Parathyroid adenoma (tissue), 2 donors: Measurements from ENCODE around the gene GOSR1.
"Not testable (repeated sequence)": the region's sequence is repeated elsewhere in the genome, so short reads cannot be mapped to it uniquely, and the experiment has no call there.

ENCODE experiments used
- H2AFZ ChIP-seq: fragments of 300-600 bp; sonication (generic); one replicate; pipeline ENCODE4 v1.7.0; 2017; ENCODE audit warnings: antibody characterized with exemption, mild to moderate bottlenecking
- H3K27ac ChIP-seq: fragments of 300-600 bp; sonication (generic); one replicate; pipeline ENCODE4 v1.7.0; 2017
- H3K27me3 ChIP-seq: fragments of 300-600 bp; sonication (generic); one replicate; pipeline ENCODE4 v1.7.0; 2017; ENCODE audit warnings: low read length; ENCODE audit not compliant: control insufficient read depth, insufficient read depth
- H3K36me3 ChIP-seq: fragments of 300-600 bp; sonication (generic); one replicate; pipeline ENCODE4 v1.7.0; 2017; ENCODE audit warnings: low read length; ENCODE audit not compliant: control insufficient read depth, insufficient read depth
- H3K4me1 ChIP-seq: fragments of 300-600 bp; sonication (generic); one replicate; pipeline ENCODE4 v1.7.0; 2017; ENCODE audit warnings: control low read depth
- H3K4me2 ChIP-seq: fragments of 300-600 bp; sonication (generic); one replicate; pipeline ENCODE4 v1.7.0; 2017; ENCODE audit warnings: low read length
- H3K4me3 ChIP-seq: fragments of 300-600 bp; sonication (generic); one replicate; pipeline ENCODE4 v1.7.0; 2017; ENCODE audit warnings: low read depth, low read length
- H3K79me2 ChIP-seq: fragments of 300-600 bp; sonication (generic); one replicate; pipeline ENCODE4 v1.7.0; 2017; ENCODE audit warnings: control low read depth
- H3K9ac ChIP-seq: fragments of 300-600 bp; sonication (generic); one replicate; pipeline ENCODE4 v1.7.0; 2017; ENCODE audit warnings: mild to moderate bottlenecking
- H3K9me3 ChIP-seq: fragments of 300-600 bp; sonication (generic); one replicate; pipeline ENCODE4 v1.7.0; 2017; ENCODE audit warnings: low read length; ENCODE audit not compliant: control insufficient read depth
- TF ChIP-seq, protein P1 (sequence below): fragments of 300-600 bp; sonication (generic); IDR thresholded peaks from one replicate; pipeline ENCODE4 v1.7.0; 2017; ENCODE audit warnings: antibody characterized with exemption, mild to moderate bottlenecking
- donor health status: primary hyperparathyroidism.

Gene GOSR1

DNA sequence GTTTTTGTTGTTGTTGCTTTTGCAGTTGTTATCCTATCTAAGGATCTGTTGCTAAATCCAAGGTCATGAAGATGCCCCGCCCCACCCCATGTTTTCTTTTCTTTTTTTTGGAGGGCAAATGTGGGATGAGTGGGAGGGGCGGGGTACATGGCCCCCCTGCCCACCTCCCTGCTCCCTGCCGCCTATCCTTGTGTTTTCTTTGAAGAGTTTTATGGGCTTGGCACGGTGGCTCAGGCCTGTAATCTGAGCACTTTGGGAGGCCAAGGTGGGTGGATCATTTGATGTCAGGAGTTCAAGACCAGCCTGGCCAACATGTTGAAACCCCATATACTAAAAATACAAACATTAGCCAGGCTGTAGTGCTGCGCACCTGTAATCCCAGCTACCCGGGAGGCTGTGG, 18.8 kb upstream of the GOSR1 start:
- Histone ChIP-seq H3K27ac (no peak overlapping the region), H3K4me2 (no peak overlapping the region), H3K4me3 (no peak overlapping the region), H3K36me3 (no peaks in the 10 kb centered on the region), H3K9me3 (no peaks in the 10 kb centered on the region), H3K27me3 (no peaks in the 10 kb centered on the region), H3K9ac (no peak overlapping the region), H3K79me2 (peaks cover 2% of the 10 kb centered on the region), H3K4me1 (no peaks in the 10 kb centered on the region), H2AFZ (no peak overlapping the region)
- TF ChIP-seq, protein P1, sequence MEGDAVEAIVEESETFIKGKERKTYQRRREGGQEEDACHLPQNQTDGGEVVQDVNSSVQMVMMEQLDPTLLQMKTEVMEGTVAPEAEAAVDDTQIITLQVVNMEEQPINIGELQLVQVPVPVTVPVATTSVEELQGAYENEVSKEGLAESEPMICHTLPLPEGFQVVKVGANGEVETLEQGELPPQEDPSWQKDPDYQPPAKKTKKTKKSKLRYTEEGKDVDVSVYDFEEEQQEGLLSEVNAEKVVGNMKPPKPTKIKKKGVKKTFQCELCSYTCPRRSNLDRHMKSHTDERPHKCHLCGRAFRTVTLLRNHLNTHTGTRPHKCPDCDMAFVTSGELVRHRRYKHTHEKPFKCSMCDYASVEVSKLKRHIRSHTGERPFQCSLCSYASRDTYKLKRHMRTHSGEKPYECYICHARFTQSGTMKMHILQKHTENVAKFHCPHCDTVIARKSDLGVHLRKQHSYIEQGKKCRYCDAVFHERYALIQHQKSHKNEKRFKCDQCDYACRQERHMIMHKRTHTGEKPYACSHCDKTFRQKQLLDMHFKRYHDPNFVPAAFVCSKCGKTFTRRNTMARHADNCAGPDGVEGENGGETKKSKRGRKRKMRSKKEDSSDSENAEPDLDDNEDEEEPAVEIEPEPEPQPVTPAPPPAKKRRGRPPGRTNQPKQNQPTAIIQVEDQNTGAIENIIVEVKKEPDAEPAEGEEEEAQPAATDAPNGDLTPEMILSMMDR = no peak

DNA sequence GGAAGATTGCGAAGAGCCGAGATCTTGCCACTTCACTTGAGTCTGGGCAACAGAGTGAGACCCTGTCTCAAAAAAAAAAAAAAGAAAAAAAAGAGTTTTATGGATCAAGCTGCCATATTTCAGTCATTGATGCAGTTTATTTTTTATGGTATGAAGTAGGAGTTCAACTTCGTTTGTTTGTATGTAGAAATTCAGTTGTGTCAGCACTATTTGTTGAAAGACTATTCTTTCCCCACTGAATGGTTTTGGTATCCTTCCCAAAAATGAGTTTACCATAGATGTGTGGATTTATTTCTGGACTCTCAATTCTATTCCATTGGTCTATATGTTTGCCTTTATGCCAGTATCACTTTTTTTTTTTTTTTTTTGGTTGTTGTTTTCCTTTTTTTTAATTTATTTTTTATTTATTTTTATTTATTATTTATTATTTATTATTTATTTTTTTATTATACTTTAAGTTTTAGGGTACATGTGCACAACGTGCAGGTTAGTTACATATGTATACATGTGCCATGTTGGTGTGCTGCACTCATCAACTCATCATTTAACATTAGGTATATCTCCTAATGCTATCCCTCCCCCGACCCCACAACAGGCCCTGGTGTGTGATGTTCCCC, 18.3 kb upstream of the GOSR1 start:
- not testable (repeated sequence) for H3K27ac ChIP-seq, H3K79me2 ChIP-seq, H3K4me1 ChIP-seq, H3K4me3 ChIP-seq, H3K27me3 ChIP-seq, H3K9me3 ChIP-seq, H3K9ac ChIP-seq, H2AFZ ChIP-seq, H3K4me2 ChIP-seq, H3K36me3 ChIP-seq

DNA sequence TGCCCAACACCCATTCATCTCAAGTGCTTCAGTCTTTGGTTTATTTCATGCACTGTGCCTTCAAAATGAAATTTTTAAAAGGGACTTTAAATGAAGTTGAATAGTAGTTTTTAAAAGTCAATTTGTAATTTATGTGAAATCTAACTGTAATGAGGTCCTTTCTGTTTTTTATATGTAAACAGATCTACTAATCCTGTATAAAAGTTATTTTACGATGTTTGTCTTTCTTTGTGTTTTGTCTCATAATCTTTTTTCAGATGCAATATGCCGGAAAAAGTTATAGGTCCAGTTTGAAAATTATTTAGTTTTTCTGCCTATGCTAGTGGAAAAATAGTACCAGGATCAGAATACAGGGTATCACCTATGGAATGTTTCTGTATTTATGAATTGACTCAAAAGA, 8.7 kb upstream of the GOSR1 start:
- H3K27ac ChIP-seq = no peak overlapping the region
- no peaks in the 10 kb centered on the region for H3K79me2 ChIP-seq
- H2AFZ ChIP-seq = no peak overlapping the region
- no peak overlapping the region for H3K4me3 ChIP-seq
- TF ChIP-seq, protein P1 = no peak
- H3K9me3 ChIP-seq = no peaks in the 10 kb centered on the region
- H3K4me2 ChIP-seq = no peak overlapping the region
- no peak overlapping the region for H3K9ac ChIP-seq
- no peaks in the 10 kb centered on the region for H3K27me3 ChIP-seq
- H3K36me3 ChIP-seq = no peaks in the 10 kb centered on the region
- no peaks in the 10 kb centered on the region for H3K4me1 ChIP-seq

DNA sequence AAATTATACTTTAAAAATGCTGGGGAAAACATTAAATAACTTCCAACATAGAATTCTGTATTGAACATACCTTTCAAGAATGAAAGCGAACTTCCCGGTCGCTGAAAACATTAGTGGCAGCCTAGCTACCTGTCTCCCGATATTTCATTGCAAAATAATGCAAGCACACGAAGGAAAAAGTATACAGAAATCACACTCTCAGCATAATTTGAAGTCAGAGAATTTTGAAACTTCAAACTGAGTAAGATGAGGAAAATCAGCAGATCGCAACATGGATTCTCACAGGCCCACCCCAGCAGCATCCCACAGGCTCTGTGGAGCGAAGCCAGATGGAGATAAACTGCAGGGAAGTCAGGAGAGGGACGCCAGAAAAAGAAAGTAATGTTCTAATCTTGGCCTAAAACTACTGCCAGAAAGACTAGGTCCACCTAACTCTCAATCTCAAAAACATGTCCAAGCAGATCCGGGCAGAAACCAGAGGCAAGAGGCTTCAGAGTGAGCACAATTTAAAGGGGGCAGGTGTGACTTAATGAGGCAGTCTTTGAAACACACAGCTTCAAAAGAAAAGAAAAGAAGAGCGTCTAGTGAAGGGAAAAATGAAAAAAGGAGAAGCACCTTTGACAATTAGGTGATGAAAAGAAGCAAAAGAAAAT, 4.8 kb upstream of the GOSR1 start:
- Histone ChIP-seq H2AFZ (peak overlapping the region; percentile 83), H3K9ac (no peak overlapping the region), H3K9me3 (no peaks in the 10 kb centered on the region), H3K4me2 (no peak overlapping the region), H3K36me3 (no peaks in the 10 kb centered on the region), H3K4me3 (no peak overlapping the region), H3K79me2 (peaks cover 6% of the 10 kb centered on the region), H3K4me1 (peaks cover 6% of the 10 kb centered on the region), H3K27ac (no peak overlapping the region), H3K27me3 (no peaks in the 10 kb centered on the region)
- TF ChIP-seq, protein P1 = no peak

DNA sequence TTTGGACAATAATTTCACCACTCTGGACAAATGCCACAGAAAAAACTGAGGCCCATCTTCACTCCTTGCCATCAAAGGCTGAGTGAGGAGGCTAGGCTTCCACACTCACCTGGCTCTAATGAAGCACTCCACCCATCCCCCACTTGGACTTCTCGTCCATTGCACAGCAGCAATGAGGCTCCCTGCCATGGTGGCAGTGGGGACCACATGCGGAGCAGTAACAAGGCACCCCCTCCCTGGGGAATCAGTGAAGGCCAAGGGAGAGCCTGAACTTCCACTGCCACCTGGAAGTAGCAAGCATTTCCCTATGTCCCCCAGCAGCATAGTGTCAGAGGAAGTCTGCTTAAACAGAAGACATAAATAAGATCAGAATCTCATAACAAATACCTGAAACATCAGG, 2.0 kb upstream of the GOSR1 start:
- TF ChIP-seq, protein P1 = no peak
- Histone ChIP-seq H3K36me3 (no peaks in the 10 kb centered on the region), H3K9ac (no peak overlapping the region)

More for the DNA sequence above, 2.0 kb upstream of the GOSR1 start:
- peaks cover 10% of the 10 kb centered on the region for H3K4me1 ChIP-seq
- H3K27me3 ChIP-seq = no peaks in the 10 kb centered on the region
- no peak overlapping the region for H3K27ac ChIP-seq
- peaks cover 24% of the 10 kb centered on the region for H3K79me2 ChIP-seq
- no peak overlapping the region for H2AFZ ChIP-seq
- H3K4me2 ChIP-seq = no peak overlapping the region
- no peaks in the 10 kb centered on the region for H3K9me3 ChIP-seq
- no peak overlapping the region for H3K4me3 ChIP-seq
